Mucosa of descending colon (tissue), 3 donors: ENCODE results near the gene SH3TC1. TPM values are rescaled to one million over a fixed set of nuclear protein-coding genes. Genes with fewer than 3 reads are reported as not detected.

Experiments
- ATAC-seq: fragments of 200-7000 bp; cut with Tn5 transposase; one replicate; pipeline ENCODE4 v1.9.1; 2020; ENCODE audit warnings: mild to moderate bottlenecking, moderate library complexity
- DNase-seq, 3 donors: peaks; one replicate each; pipeline ENCODE4 v3.0.0-alpha.2; 2020
- H3K36me3 ChIP-seq: fragments of 200-600 bp; one replicate; pipeline ENCODE4 v1.8.0; 2021; ENCODE audit warnings: low read depth, mild to moderate bottlenecking
- H3K4me1 ChIP-seq: fragments of 200-600 bp; one replicate; pipeline ENCODE4 v1.8.0; 2021; ENCODE audit warnings: low read depth, mild to moderate bottlenecking
- H3K4me3 ChIP-seq: fragments of 200-600 bp; one replicate; pipeline ENCODE4 v1.8.0; 2021; ENCODE audit warnings: mild to moderate bottlenecking
- H3K9me3 ChIP-seq: fragments of 200-600 bp; one replicate; pipeline ENCODE4 v1.8.0; 2021; ENCODE audit warnings: mild to moderate bottlenecking
- CTCF ChIP-seq: fragments of 200-600 bp; IDR thresholded peaks from one replicate; pipeline ENCODE4 v1.8.0; 2022; ENCODE audit warnings: antibody characterized with exemption, mild to moderate bottlenecking
- intact Hi-C, 2 donors: fragments of 100-400 bp; cut with DNase I in 1 of 2; cut with micrococcal nuclease in 1 of 2; formaldehyde crosslinking; loops; one replicate each; pipeline versions ENCODE4 v1.11.0 to v1.11.1; 2022; cut with DNase I, micrococcal nuclease
- total RNA-seq, 3 donors: library from RNA; stranded (reverse); fragmentation: NEBNext Ultra II Directional in 2 of 3; extraction: Animal tissue kit (Norgen Biotek cat#: 25700) in 2 of 3; gene quantifications; one replicate each; pipeline versions ENCODE4 v1.2.1 to v1.2.4, GENCODE V29; 2021 to 2023
- donor health status: DM: no; HTN: no; CAD: no; lungs with moderate emphysema.
- donor health status: DM: no; HTN: no; CAD: no.
- donor health status: DM: no; HTN: yes; CAD: no.

SH3TC1 gene
- total RNA-seq, 3 donors from 2014 or later, result 10.3 to 13.6 (median 11.7) TPM

GRCh38 chr4:8215641-8216442 is 16.8 kb downstream of the SH3TC1 start:
- no peak for TF ChIP-seq CTCF
- intact Hi-C loops, result no loop called here
- H3K4me1 ChIP-seq, result no peaks in the 10 kb centered on the region
- ATAC-seq (no peak), DNase-seq (peak in 1 of 3 donors; percentile 38)
- no peak overlapping the region for H3K4me3 ChIP-seq
- no peaks in the 10 kb centered on the region for H3K36me3 ChIP-seq
- H3K9me3 ChIP-seq, result no peaks in the 10 kb centered on the region

GRCh38 chr4:8216443-8217245 is 17.6 kb downstream of the SH3TC1 start:
- intact Hi-C loops, result no loop called here
- H3K4me1 ChIP-seq, result no peaks in the 10 kb centered on the region
- no peak for TF ChIP-seq CTCF
- H3K9me3 ChIP-seq, result no peaks in the 10 kb centered on the region
- ATAC-seq (no peak), DNase-seq (peak in 1 of 3 donors; percentile 48)
- H3K36me3 ChIP-seq, result no peaks in the 10 kb centered on the region
- H3K4me3 ChIP-seq, result no peak overlapping the region

GRCh38 chr4:8217246-8217511 is 18.1 kb downstream of the SH3TC1 start:
- Histone ChIP-seq H3K4me1 (no peaks in the 10 kb centered on the region), H3K36me3 (no peaks in the 10 kb centered on the region), H3K9me3 (no peaks in the 10 kb centered on the region), H3K4me3 (no peak overlapping the region)
- no peak for DNase-seq
- intact Hi-C loops, result no loop called here
- no peak for ATAC-seq
- TF ChIP-seq CTCF, result no peak

DNA sequence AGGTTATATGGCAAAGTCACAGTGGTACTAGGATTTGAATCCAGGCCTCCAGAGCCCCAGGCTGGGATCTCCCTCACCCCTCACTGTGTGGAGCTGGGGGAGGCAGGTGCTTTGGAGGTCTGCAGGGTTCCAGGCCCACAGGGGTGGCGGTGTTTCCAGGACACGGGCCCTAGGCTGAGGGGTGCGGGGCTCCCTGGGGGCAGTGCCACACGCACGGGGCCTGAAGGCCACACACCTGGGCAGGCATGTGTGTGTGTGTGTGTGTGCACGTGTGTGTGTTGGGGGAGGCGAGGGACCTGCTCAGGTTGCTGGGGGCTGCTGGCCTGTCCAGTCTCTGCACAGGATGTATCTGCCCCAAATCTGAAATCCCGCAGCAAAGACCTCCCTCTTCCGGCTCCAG is 18.8 kb downstream of the SH3TC1 start:
- no peaks in the 10 kb centered on the region for H3K9me3 ChIP-seq
- intact Hi-C loops, result no loop called here
- no peak for TF ChIP-seq CTCF
- no peaks in the 10 kb centered on the region for H3K4me1 ChIP-seq
- no peak overlapping the region for H3K4me3 ChIP-seq
- H3K36me3 ChIP-seq, result no peaks in the 10 kb centered on the region
- no peak for ATAC-seq
- peak in 1 of 3 donors; percentile 30 for DNase-seq

DNA sequence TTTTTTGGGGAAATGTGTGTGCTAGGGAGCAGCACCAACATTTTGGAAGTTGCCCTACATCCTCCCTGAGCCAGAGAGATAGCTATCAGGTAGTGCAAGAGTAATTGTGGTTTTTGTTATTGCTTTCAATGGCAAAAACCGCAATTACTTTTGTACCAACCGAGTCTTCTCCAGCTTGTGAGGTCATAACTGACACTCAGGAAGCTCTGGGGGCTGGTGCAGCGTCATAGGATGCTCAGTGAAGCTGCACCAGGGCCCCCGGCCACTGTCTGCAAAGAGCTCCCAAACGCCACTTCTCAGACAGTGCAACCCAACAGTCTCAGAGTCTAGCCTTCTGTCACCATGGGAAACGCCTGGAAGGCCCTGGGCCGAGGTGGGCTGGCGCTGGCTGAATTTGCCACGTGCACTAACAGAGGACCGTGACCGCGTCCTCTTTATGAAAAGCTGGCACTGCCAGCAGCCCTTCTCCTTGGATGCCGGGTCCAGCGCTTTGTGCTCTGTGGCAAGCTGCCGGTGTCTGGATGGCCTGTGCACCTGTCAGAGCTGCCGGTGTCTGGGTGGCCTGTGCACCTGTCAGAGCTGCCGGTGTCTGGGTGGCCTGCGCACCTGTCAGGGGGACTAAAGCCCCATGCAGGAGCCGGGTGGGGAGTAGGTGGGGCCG is 19.4 kb downstream of the SH3TC1 start:
- DNase-seq, result peak in 1 of 3 donors; percentile 43
- Histone ChIP-seq H3K36me3 (no peaks in the 10 kb centered on the region), H3K4me1 (no peaks in the 10 kb centered on the region), H3K9me3 (no peaks in the 10 kb centered on the region), H3K4me3 (no peak overlapping the region)
- ATAC-seq, result no peak
- intact Hi-C loops, result no loop called here
- TF ChIP-seq CTCF, result no peak
